Measurements from ENCODE around the gene ANKRD23. TPM values are rescaled to one million over a fixed set of nuclear protein-coding genes. Genes with fewer than 3 reads are reported as not detected.
"Not testable (repeated sequence)": the region's sequence is repeated elsewhere in the genome, so short reads cannot be mapped to it uniquely, and the experiment has no call there.

Gene ANKRD23
- total and polyA plus RNA-seq, 2 of the 8 experiments (the other 6 are each of a cell fraction or from before 2014, with no cell fraction given), result 3.4 to 3.5 TPM

DNA sequence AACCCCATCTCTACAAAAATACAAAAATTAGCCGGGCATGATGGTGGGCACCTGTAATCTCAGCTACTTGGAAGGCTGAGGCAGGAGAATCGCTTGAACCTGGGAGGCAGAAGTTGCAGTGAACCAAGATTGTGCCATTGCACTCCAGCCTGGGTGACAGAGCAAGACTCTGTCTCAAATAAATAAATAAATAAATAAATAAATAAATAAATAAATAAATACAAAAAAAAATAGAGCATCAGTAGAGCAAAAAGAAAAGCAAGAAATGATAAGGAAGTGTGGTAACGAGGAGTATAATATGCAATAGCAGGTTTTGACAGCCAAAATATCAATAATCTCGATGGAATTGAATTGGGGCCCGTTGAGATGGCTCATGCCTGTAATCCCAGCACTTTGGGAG, 45.7 kb upstream of the ANKRD23 start:
- not testable (repeated sequence) for H3K4me1 ChIP-seq (replicated peaks in 1 of 4; ENCODE audit: control insufficient read depth in 3 of 4, insufficient read depth in 4 of 4, low read length in 3 of 4); H3K36me3 ChIP-seq (ENCODE audit: control insufficient read depth in 2 of 4, insufficient read depth in 4 of 4, low read length in 3 of 4); H3K27me3 ChIP-seq (replicated peaks in 1 of 4; ENCODE audit: control insufficient read depth in 3 of 4, extremely low read depth in 1 of 4, insufficient read depth in 3 of 4, low read length in 3 of 4); H2AFZ ChIP-seq (ENCODE audit: low read length); H3K27ac ChIP-seq (ENCODE audit: low read depth, low read length); H3K14ac ChIP-seq (ENCODE audit: insufficient read length); H2AK5ac ChIP-seq (ENCODE audit: low read depth, low read length); H3K4me2 ChIP-seq (ENCODE audit: insufficient read depth in 1 of 2, low read depth in 2 of 2, low read length in 2 of 2); H3K18ac ChIP-seq (ENCODE audit: extremely low read depth, low read length); H3K79me2 ChIP-seq (ENCODE audit: control insufficient read depth in 1 of 2, insufficient read depth in 2 of 2, low read length in 2 of 2); H2BK120ac ChIP-seq (replicated peaks; ENCODE audit: low read depth, low read length); H4K5ac ChIP-seq (ENCODE audit: insufficient read length, low read depth, low read length); H3K56ac ChIP-seq (replicated peaks; ENCODE audit: insufficient read length, low read depth, low read length); DNase-seq (ENCODE audit: low read depth in 1 of 2, low spot score in 2 of 2); H3K9me3 ChIP-seq (ENCODE audit: insufficient read depth in 2 of 2, low read depth in 1 of 2, low read length in 1 of 2); H2BK12ac ChIP-seq (ENCODE audit: low read depth, low read length); H4K20me1 ChIP-seq (replicated peaks in 1 of 2; ENCODE audit: control insufficient read depth in 1 of 2, insufficient read depth in 2 of 2, low read length in 2 of 2); H2BK5ac ChIP-seq (ENCODE audit: low read depth, low read length); H3K9ac ChIP-seq (replicated peaks in 1 of 4; ENCODE audit: extremely low read depth in 1 of 4, low read depth in 3 of 4, low read length in 3 of 4); H3K23me2 ChIP-seq (ENCODE audit: low read depth, low read length); H3K23ac ChIP-seq (ENCODE audit: insufficient read length); H3K4ac ChIP-seq (replicated peaks; ENCODE audit: insufficient read length, low read depth, low read length); H4K91ac ChIP-seq (replicated peaks; ENCODE audit: insufficient read length, low read length); H4K8ac ChIP-seq (ENCODE audit: extremely low read depth, insufficient read depth, low read length); H2BK15ac ChIP-seq (ENCODE audit: low read length); H2BK20ac ChIP-seq (ENCODE audit: low read length); H3K79me1 ChIP-seq (ENCODE audit: low read depth, low read length); H3K4me3 ChIP-seq (ENCODE audit: extremely low read depth in 1 of 4, insufficient read depth in 2 of 4, low read depth in 3 of 4, low read length in 4 of 4); FAIRE-seq
- ChIA-PET CTCF (ENCODE audit: partially characterized antibody) (interaction anchor here (0.6 to 4.8 kb wide), 9 partner anchors 9 to 67 kb away, joined by 3 to 22 read pairs (median 5); partner anchors contain the start of gene ANKRD39), POLR2A (ENCODE audit: partially characterized antibody) (interaction anchor here (0.6 to 2.3 kb wide), 3 partner anchors 9 to 32 kb away, joined by 3 to 8 read pairs (median 8); no protein-coding TSS in a partner anchor)
- WGBS, 2 experiments (ENCODE audit: extremely low coverage in 1 of 2, insufficient coverage in 1 of 2, insufficient read length in 1 of 2, insufficient replicate concordance in 2 of 2, low coverage in 1 of 2, low lambda C conversion rate in 2 of 2, missing lambda C conversion rate in 1 of 2), result 93 to 100% methylated on average over 1 to 5 of the region's 5 CpGs

Measured in H1 (cell line).